HepG2 (cell line): Measurements from ENCODE around the gene TSPAN15. TPM values are rescaled to one million over a fixed set of nuclear protein-coding genes. Genes with fewer than 3 reads are reported as not detected.

ENCODE experiments used
- MIER3 ChIP-seq: IDR thresholded peaks from 2 replicates; pipeline ENCODE4 v1.6.1; 2016; ENCODE audit warnings: missing compliant biosample characterization, borderline replicate concordance
- SIN3B ChIP-seq: fragments of 150-350 bp; IDR thresholded peaks from 2 replicates; pipeline ENCODE4 v1.6.1; 2014; ENCODE audit warnings: low read length
- XRCC5 ChIP-seq: fragments of 200-400 bp; formaldehyde crosslinking; optimal IDR thresholded peaks from 2 replicates; pipeline ENCODE3; 2017; ENCODE audit warnings: mild to moderate bottlenecking, low read length
- ZFP62 ChIP-seq: sonication (generic); formaldehyde crosslinking; IDR thresholded peaks from 2 replicates; pipeline ENCODE4 v1.4.0; 2020; ENCODE audit warnings: missing genetic modification reagents
- ZNF30 ChIP-seq: sonication (generic); formaldehyde crosslinking; IDR thresholded peaks from 2 replicates; pipeline ENCODE4 v1.5.0; 2020; ENCODE audit warnings: mild to moderate bottlenecking, missing genetic modification reagents
- polyA plus RNA-seq, 8 experiments: library from polyadenylated mRNA; depleted of rRNA in 3 of 8; stranded (reverse) in 7 of 8; unstranded in 1 of 8; fragments of >200 nt; fragmentation: Illumina TruSeq in 4 of 8; extraction: Trizol in 4 of 8; gene quantifications; 2 replicates each; pipeline versions ENCODE4 v1.2.1 to v1.2.3, GENCODE V29; 2011 to 2016; ENCODE audit warnings: low read depth in 4 of 8, missing spikeins in 1 of 8, mixed read lengths in 1 of 8; ENCODE audit not compliant: insufficient read depth in 1 of 8
- total RNA-seq, 5 experiments: library from RNA; depleted of rRNA; stranded (reverse); fragments of >200 nt; fragmentation: Illumina TruSeq; extraction: Trizol; gene quantifications; 2 replicates each; pipeline ENCODE4 v1.2.3, GENCODE V29; 2016; ENCODE audit warnings: low read depth in 1 of 5
- TF ChIP-seq, protein P1 (sequence below): sonication (generic); formaldehyde crosslinking; IDR thresholded peaks from 2 replicates; pipeline ENCODE4 v1.5.0; 2020; ENCODE audit warnings: mild to moderate bottlenecking, missing genetic modification reagents, moderate library complexity
- TF ChIP-seq, protein P2 (sequence below): sonication (generic); formaldehyde crosslinking; IDR thresholded peaks from 2 replicates; pipeline ENCODE4 v1.4.0; 2020; ENCODE audit warnings: missing genetic modification reagents, borderline replicate concordance
- TF ChIP-seq, protein P3 (sequence below): IDR thresholded peaks from 2 replicates; pipeline ENCODE4 v1.6.1; 2018; ENCODE audit warnings: missing genetic modification reagents
- TF ChIP-seq, protein P4 (sequence below): IDR thresholded peaks from 2 replicates; pipeline ENCODE4 v1.6.1; 2012; ENCODE audit warnings: inconsistent platforms

TSPAN15 gene
- total and polyA plus RNA-seq, 2 of the 13 experiments (the other 11 are each of a cell fraction or from before 2014, with no cell fraction given), result 0.27 to 3.2 TPM

DNA sequence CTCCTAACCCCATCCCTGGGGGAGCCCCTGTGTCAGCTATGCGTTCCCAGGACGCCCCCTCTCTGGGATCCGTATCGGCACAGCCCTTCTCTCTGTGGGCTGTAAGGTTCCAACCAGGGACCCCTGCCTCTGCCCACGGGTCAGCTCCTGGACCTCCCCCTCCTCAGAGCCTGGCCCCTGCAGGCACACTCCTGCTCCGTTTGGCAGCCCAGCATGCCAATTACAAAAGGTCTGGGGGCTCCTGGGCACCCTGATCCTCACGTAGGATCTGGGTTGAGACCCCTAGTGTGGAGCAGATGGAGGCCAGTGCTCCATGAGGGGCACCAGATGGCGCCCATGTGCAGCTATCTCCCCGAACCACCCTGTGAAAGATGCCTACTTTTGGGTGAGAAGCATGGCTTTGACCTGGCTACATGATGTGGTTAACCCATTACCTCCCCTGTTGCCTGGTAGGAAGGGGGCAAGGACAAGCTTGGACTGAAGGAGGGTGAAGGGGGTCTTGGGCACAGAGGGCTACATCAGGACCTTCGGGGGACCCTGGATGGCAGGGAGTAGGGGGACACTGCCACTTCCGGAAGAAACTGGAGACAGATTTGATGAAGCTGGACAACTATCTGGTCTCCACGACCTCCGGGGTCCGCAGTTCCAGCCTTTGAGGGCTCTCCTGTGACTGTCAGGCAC lies 43.5 kb upstream of the TSPAN15 start (continued):
- TF ChIP-seq, protein P1, sequence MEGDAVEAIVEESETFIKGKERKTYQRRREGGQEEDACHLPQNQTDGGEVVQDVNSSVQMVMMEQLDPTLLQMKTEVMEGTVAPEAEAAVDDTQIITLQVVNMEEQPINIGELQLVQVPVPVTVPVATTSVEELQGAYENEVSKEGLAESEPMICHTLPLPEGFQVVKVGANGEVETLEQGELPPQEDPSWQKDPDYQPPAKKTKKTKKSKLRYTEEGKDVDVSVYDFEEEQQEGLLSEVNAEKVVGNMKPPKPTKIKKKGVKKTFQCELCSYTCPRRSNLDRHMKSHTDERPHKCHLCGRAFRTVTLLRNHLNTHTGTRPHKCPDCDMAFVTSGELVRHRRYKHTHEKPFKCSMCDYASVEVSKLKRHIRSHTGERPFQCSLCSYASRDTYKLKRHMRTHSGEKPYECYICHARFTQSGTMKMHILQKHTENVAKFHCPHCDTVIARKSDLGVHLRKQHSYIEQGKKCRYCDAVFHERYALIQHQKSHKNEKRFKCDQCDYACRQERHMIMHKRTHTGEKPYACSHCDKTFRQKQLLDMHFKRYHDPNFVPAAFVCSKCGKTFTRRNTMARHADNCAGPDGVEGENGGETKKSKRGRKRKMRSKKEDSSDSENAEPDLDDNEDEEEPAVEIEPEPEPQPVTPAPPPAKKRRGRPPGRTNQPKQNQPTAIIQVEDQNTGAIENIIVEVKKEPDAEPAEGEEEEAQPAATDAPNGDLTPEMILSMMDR (CRISPR knock-in tag), result peak; percentile 70
- TF ChIP-seq, protein P2, sequence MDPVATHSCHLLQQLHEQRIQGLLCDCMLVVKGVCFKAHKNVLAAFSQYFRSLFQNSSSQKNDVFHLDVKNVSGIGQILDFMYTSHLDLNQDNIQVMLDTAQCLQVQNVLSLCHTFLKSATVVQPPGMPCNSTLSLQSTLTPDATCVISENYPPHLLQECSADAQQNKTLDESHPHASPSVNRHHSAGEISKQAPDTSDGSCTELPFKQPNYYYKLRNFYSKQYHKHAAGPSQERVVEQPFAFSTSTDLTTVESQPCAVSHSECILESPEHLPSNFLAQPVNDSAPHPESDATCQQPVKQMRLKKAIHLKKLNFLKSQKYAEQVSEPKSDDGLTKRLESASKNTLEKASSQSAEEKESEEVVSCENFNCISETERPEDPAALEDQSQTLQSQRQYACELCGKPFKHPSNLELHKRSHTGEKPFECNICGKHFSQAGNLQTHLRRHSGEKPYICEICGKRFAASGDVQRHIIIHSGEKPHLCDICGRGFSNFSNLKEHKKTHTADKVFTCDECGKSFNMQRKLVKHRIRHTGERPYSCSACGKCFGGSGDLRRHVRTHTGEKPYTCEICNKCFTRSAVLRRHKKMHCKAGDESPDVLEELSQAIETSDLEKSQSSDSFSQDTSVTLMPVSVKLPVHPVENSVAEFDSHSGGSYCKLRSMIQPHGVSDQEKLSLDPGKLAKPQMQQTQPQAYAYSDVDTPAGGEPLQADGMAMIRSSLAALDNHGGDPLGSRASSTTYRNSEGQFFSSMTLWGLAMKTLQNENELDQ, result no peak
- TF ChIP-seq, protein P3, sequence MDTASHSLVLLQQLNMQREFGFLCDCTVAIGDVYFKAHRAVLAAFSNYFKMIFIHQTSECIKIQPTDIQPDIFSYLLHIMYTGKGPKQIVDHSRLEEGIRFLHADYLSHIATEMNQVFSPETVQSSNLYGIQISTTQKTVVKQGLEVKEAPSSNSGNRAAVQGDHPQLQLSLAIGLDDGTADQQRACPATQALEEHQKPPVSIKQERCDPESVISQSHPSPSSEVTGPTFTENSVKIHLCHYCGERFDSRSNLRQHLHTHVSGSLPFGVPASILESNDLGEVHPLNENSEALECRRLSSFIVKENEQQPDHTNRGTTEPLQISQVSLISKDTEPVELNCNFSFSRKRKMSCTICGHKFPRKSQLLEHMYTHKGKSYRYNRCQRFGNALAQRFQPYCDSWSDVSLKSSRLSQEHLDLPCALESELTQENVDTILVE (CRISPR knock-in tag), result no peak
- TF ChIP-seq ZNF30 (CRISPR knock-in tag), result no peak
- no peak for TF ChIP-seq MIER3 (CRISPR knock-in tag)
- TF ChIP-seq XRCC5, result peak; percentile 22
- TF ChIP-seq ZFP62, result no peak
- TF ChIP-seq, protein P4, sequence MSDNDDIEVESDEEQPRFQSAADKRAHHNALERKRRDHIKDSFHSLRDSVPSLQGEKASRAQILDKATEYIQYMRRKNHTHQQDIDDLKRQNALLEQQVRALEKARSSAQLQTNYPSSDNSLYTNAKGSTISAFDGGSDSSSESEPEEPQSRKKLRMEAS, result no peak; the same call in 1 of the 2 replicates
- no peak for TF ChIP-seq SIN3B
- TF ChIP-seq, all 625 proteins: peak for 12
